A549 (cell line): ENCODE results near the gene C19orf53.

Experiments used
- CEBPB ChIP-seq, 2 experiments: fragments of >200 bp in 1 of 2; sonication (Bioruptor Twin) in 1 of 2; formaldehyde crosslinking in 1 of 2; IDR thresholded peaks; 2 replicates each; pipeline ENCODE4 v1.6.1; 2012 to 2016
- CHD2 ChIP-seq: fragments of 150-350 bp; IDR thresholded peaks from 2 replicates; pipeline ENCODE4 v1.6.1; 2014; ENCODE audit warnings: low read length; ENCODE audit not compliant: partially characterized antibody
- CTCF ChIP-seq: fragments of >200 bp; sonication (Bioruptor Twin); formaldehyde crosslinking; IDR thresholded peaks from 3 replicates; pipeline ENCODE4 v1.5.1; 2016
- E2F6 ChIP-seq: IDR thresholded peaks from 2 replicates; pipeline ENCODE4 v1.6.1; 2012; ENCODE audit warnings: low read depth, borderline replicate concordance
- ELK1 ChIP-seq: fragments of 150-350 bp; IDR thresholded peaks from 2 replicates; pipeline ENCODE4 v1.6.1; 2014; ENCODE audit warnings: low read depth, mild to moderate bottlenecking, low read length
- ESRRA ChIP-seq: fragments of 150-350 bp; IDR thresholded peaks from 2 replicates; pipeline ENCODE4 v1.6.1; 2014; ENCODE audit warnings: mild to moderate bottlenecking, low read length, borderline replicate concordance
- HEYL ChIP-seq: fragments of 250-450 bp; sonication (Bioruptor Pico); IDR thresholded peaks from 2 replicates; pipeline ENCODE4 v1.8.0; 2021; ENCODE audit warnings: mild to moderate bottlenecking, moderate library complexity
- JUN ChIP-seq, 2 experiments: fragments of >200 bp; sonication (Bioruptor Twin); formaldehyde crosslinking; IDR thresholded peaks; 2 replicates in 1 of 2; 3 replicates in 1 of 2; pipeline ENCODE4 v1.6.1; 2016 to 2017
- POLR2A ChIP-seq: IDR thresholded peaks from 2 replicates; pipeline ENCODE4 v1.6.1; 2012; ENCODE audit warnings: mild to moderate bottlenecking, low read length
- RCOR1 ChIP-seq: fragments of 150-350 bp; IDR thresholded peaks from 2 replicates; pipeline ENCODE4 v1.6.1; 2014; ENCODE audit warnings: antibody characterized with exemption, low read length, low read depth
- REST ChIP-seq: fragments of 200-600 bp; sonication (generic); IDR thresholded peaks from 2 replicates; pipeline ENCODE4 v1.6.1; 2016; ENCODE audit warnings: antibody characterized with exemption, mild to moderate bottlenecking, moderate library complexity
- RNF2 ChIP-seq: fragments of 200-600 bp; sonication (generic); IDR thresholded peaks from 2 replicates; pipeline ENCODE4 v1.6.1; 2016; ENCODE audit warnings: low read depth, mild to moderate bottlenecking, antibody characterized with exemption, moderate library complexity, borderline replicate concordance

- TF ChIP-seq CHD2 (no peak), CEBPB (IDR thresholded peaks at IDR 0.05) (no peak), RNF2 (no peak), E2F6 (no peak), POLR2A (no peak), REST (no peak), CTCF (no peak), RCOR1 (no peak), HEYL (CRISPR knock-in tag) (no peak), JUN (IDR thresholded peaks at IDR 0.05) (no peak), ELK1 (no peak), ESRRA (no peak)
These were observed 8.2 kb upstream of the C19orf53 start for GRCh38 chr19:13766095-13766481.
